Measurements from ENCODE around the gene SPPL2B. TPM values are rescaled to one million over a fixed set of nuclear protein-coding genes. Genes with fewer than 3 reads are reported as not detected.

The SPPL2B gene
- total and polyA plus RNA-seq, 4 donors = 9.5 to 34.6 (median 21.4) TPM

DNA sequence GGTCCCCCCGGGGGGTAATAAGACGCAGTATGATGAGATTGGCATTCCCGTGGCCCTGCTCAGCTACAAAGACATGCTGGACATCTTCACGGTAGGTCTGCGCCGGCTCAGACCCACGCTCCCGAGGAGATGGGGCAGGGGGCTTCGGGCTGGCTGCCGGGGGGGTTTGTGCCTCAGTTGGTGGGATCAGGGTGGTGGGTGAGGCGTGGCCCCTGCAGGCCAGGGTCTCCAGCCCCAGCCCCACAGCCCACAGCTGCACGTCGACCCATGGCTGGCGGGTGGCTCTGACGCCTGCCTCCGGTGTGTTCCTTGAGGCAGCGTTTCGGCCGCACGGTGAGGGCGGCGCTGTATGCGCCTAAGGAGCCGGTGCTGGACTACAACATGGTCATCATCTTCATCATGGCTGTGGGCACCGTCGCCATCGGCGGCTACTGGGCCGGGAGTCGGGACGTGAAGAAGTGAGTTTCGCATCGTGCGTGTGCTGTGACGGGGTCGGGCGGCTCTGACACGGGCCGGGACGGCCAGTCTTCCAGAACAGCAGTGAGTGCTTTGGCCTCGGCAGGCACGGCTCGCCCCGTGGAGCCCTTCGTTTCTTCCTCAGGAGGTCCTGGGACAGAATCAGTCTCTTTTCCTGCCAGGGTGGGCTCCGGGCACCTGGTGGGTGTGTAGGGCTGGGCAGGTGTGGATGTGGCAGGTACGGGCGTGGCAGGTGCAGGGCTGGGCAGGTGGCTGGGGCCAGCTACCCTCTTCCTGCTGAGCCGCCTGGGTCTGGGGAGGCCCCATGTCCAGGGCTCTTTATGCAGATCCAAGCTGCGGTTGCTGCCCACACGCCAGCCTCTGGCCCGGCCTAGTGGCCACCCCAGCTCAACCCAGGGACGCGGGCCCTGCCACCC, 10.5 kb downstream of the SPPL2B start:
- WGBS = 96% methylated on average over 54 of the region's 54 CpGs

More for the DNA sequence above, 10.5 kb downstream of the SPPL2B start:
- no peaks in the 10 kb centered on the region for H3K9me3 ChIP-seq (ENCODE audit: control insufficient read depth in 4 of 4, low read length in 3 of 4)
- no peak overlapping the region for H3K27ac ChIP-seq (ENCODE audit: low read depth in 1 of 2, low read length in 2 of 2)
- no peak for DNase-seq (ENCODE audit: low spot score)
- H3K4me3 ChIP-seq (ENCODE audit: low read depth in 1 of 3, low read length in 3 of 3) = no peak overlapping the region
- H3K4me1 ChIP-seq (ENCODE audit: control insufficient read depth in 4 of 4, insufficient read depth in 4 of 4, low read length in 3 of 4) = no peaks in the 10 kb centered on the region
- TF ChIP-seq NR2F2 (IDR thresholded peaks at IDR 0.05) (no peak), HNF4G (IDR thresholded peaks at IDR 0.05) (no peak), JUND (IDR thresholded peaks at IDR 0.05) (no peak), HNF4A (conservative IDR thresholded peaks at IDR 0.05) (no peak), GABPA (IDR thresholded peaks at IDR 0.05 in 1 of 2, conservative IDR thresholded peaks at IDR 0.05 in 1 of 2) (no peak), RAD21 (IDR thresholded peaks at IDR 0.05) (no peak), SP1 (IDR thresholded peaks at IDR 0.05) (no peak), EGR1 (IDR thresholded peaks at IDR 0.05; ENCODE audit: low read depth in 2 of 2) (no peak), RXRA (IDR thresholded peaks at IDR 0.05) (no peak), TAF1 (conservative IDR thresholded peaks at IDR 0.05) (no peak), YY1 (IDR thresholded peaks at IDR 0.05) (no peak), FOXA1 (IDR thresholded peaks at IDR 0.05) (no peak)
- TF ChIP-seq, protein P1, sequence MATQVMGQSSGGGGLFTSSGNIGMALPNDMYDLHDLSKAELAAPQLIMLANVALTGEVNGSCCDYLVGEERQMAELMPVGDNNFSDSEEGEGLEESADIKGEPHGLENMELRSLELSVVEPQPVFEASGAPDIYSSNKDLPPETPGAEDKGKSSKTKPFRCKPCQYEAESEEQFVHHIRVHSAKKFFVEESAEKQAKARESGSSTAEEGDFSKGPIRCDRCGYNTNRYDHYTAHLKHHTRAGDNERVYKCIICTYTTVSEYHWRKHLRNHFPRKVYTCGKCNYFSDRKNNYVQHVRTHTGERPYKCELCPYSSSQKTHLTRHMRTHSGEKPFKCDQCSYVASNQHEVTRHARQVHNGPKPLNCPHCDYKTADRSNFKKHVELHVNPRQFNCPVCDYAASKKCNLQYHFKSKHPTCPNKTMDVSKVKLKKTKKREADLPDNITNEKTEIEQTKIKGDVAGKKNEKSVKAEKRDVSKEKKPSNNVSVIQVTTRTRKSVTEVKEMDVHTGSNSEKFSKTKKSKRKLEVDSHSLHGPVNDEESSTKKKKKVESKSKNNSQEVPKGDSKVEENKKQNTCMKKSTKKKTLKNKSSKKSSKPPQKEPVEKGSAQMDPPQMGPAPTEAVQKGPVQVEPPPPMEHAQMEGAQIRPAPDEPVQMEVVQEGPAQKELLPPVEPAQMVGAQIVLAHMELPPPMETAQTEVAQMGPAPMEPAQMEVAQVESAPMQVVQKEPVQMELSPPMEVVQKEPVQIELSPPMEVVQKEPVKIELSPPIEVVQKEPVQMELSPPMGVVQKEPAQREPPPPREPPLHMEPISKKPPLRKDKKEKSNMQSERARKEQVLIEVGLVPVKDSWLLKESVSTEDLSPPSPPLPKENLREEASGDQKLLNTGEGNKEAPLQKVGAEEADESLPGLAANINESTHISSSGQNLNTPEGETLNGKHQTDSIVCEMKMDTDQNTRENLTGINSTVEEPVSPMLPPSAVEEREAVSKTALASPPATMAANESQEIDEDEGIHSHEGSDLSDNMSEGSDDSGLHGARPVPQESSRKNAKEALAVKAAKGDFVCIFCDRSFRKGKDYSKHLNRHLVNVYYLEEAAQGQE (IDR thresholded peaks at IDR 0.05) = no peak
- TF ChIP-seq, protein P2, sequence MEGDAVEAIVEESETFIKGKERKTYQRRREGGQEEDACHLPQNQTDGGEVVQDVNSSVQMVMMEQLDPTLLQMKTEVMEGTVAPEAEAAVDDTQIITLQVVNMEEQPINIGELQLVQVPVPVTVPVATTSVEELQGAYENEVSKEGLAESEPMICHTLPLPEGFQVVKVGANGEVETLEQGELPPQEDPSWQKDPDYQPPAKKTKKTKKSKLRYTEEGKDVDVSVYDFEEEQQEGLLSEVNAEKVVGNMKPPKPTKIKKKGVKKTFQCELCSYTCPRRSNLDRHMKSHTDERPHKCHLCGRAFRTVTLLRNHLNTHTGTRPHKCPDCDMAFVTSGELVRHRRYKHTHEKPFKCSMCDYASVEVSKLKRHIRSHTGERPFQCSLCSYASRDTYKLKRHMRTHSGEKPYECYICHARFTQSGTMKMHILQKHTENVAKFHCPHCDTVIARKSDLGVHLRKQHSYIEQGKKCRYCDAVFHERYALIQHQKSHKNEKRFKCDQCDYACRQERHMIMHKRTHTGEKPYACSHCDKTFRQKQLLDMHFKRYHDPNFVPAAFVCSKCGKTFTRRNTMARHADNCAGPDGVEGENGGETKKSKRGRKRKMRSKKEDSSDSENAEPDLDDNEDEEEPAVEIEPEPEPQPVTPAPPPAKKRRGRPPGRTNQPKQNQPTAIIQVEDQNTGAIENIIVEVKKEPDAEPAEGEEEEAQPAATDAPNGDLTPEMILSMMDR (IDR thresholded peaks at IDR 0.05; ENCODE audit: low read depth, low read length, missing input control) = no peak
- TF ChIP-seq, protein P3, sequence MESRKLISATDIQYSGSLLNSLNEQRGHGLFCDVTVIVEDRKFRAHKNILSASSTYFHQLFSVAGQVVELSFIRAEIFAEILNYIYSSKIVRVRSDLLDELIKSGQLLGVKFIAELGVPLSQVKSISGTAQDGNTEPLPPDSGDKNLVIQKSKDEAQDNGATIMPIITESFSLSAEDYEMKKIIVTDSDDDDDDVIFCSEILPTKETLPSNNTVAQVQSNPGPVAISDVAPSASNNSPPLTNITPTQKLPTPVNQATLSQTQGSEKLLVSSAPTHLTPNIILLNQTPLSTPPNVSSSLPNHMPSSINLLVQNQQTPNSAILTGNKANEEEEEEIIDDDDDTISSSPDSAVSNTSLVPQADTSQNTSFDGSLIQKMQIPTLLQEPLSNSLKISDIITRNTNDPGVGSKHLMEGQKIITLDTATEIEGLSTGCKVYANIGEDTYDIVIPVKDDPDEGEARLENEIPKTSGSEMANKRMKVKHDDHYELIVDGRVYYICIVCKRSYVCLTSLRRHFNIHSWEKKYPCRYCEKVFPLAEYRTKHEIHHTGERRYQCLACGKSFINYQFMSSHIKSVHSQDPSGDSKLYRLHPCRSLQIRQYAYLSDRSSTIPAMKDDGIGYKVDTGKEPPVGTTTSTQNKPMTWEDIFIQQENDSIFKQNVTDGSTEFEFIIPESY (IDR thresholded peaks at IDR 0.05) = no peak
- TF ChIP-seq, protein P4, sequence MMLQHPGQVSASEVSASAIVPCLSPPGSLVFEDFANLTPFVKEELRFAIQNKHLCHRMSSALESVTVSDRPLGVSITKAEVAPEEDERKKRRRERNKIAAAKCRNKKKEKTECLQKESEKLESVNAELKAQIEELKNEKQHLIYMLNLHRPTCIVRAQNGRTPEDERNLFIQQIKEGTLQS (IDR thresholded peaks at IDR 0.05) = no peak
- TF ChIP-seq, protein P5, sequence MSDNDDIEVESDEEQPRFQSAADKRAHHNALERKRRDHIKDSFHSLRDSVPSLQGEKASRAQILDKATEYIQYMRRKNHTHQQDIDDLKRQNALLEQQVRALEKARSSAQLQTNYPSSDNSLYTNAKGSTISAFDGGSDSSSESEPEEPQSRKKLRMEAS (IDR thresholded peaks at IDR 0.05) = no peak
- peaks cover 0 to 19% (median 3%) of the 10 kb centered on the region in 4 donors for H3K36me3 ChIP-seq (ENCODE audit: control insufficient read depth in 4 of 4, insufficient read depth in 3 of 4, low read depth in 1 of 4, low read length in 3 of 4)
- no peak overlapping the region for H3K9ac ChIP-seq (ENCODE audit: low read depth in 1 of 2, low read length in 2 of 2)
- H3K27me3 ChIP-seq (ENCODE audit: control insufficient read depth in 4 of 4, insufficient read depth in 4 of 4, low read length in 3 of 4) = no peaks in the 10 kb centered on the region

All from liver (tissue), 9 donors.